Measurements from ENCODE around the gene SLC5A7.

Gene SLC5A7

GRCh38 chr2:107986278-107987217, at the start of gene SLC5A7:
TSS of gene SLC5A7 (plus strand) at chr2:107986524. CDS start at chr2:107988156, 1,632 bp downstream.
- DNase-seq (ENCODE audit: low spot score): no peak

GRCh38 chr2:107961395-107961794, 24.9 kb upstream of the SLC5A7 start:
- no peak for DNase-seq (ENCODE audit: low spot score)

GRCh38 chr2:107964185-107964584, 22.1 kb upstream of the SLC5A7 start:
- DNase-seq (ENCODE audit: low spot score): no peak

- no peak for DNase-seq (ENCODE audit: low spot score)
Observed at GRCh38 chr2:107984707-107985106, 1.6 kb upstream of the SLC5A7 start.

GRCh38 chr2:107988108-107988507, 1.8 kb downstream of the SLC5A7 start:
- no peak for DNase-seq (ENCODE audit: low spot score)

- DNase-seq (ENCODE audit: low spot score): no peak
Observed at GRCh38 chr2:107989445-107989844, 3.1 kb downstream of the SLC5A7 start.

- DNase-seq (ENCODE audit: low spot score): no peak
Observed at GRCh38 chr2:107990718-107991117, 4.4 kb downstream of the SLC5A7 start.

- DNase-seq (ENCODE audit: low spot score): no peak
Observed at GRCh38 chr2:107992069-107992468, 5.7 kb downstream of the SLC5A7 start.

- DNase-seq (ENCODE audit: low spot score): no peak
Observed at GRCh38 chr2:107999158-107999557, 12.8 kb downstream of the SLC5A7 start.

GRCh38 chr2:108010912-108011591, 24.7 kb downstream of the SLC5A7 start:
- no peak for DNase-seq (ENCODE audit: low spot score)

GRCh38 chr2:108013305-108013704, 27.0 kb downstream of the SLC5A7 start:
- no peak for DNase-seq (ENCODE audit: low spot score)

- no peak for DNase-seq (ENCODE audit: low spot score)
Observed at GRCh38 chr2:108022628-108023027, 36.3 kb downstream of the SLC5A7 start.

- no peak for DNase-seq (ENCODE audit: low spot score)
Observed at GRCh38 chr2:108023776-108024175, 37.5 kb downstream of the SLC5A7 start.

GRCh38 chr2:108026092-108026794, 39.9 kb downstream of the SLC5A7 start:
- no peak for DNase-seq (ENCODE audit: low spot score)

GRCh38 chr2:108029496-108029895, 43.2 kb downstream of the SLC5A7 start:
- DNase-seq (ENCODE audit: low spot score): no peak

- no peak for DNase-seq (ENCODE audit: low spot score)
Observed at GRCh38 chr2:108029912-108030311, 43.6 kb downstream of the SLC5A7 start.

GRCh38 chr2:108031471-108031941, 45.2 kb downstream of the SLC5A7 start:
- DNase-seq (ENCODE audit: low spot score): no peak

- no peak for DNase-seq (ENCODE audit: low spot score)
Observed at GRCh38 chr2:108034843-108035242, 48.5 kb downstream of the SLC5A7 start.

- no peak for DNase-seq (ENCODE audit: low spot score)
Observed at GRCh38 chr2:108048752-108049151, 62.4 kb downstream of the SLC5A7 start.

GRCh38 chr2:108058576-108059137, 72.3 kb downstream of the SLC5A7 start:
- no peak for DNase-seq (ENCODE audit: low spot score)

GRCh38 chr2:108061439-108062042, 75.2 kb downstream of the SLC5A7 start:
- no peak for DNase-seq (ENCODE audit: low spot score)

Measured in CD4-positive, alpha-beta T cell treated with Interleukin-15 for 4 hours (primary cell).